ENCODE measurements around the gene PLA2G6.

PLA2G6 gene

GRCh38 chr22:38214302-38215056 is 32.8 kb upstream of the PLA2G6 start:
- peak; percentile 75 for DNase-seq

- no peak for DNase-seq
These were observed 32.3 kb upstream of the PLA2G6 start for GRCh38 chr22:38213990-38214301.

GRCh38 chr22:38213319-38213989 is 31.8 kb upstream of the PLA2G6 start:
- no peak for DNase-seq

DNA sequence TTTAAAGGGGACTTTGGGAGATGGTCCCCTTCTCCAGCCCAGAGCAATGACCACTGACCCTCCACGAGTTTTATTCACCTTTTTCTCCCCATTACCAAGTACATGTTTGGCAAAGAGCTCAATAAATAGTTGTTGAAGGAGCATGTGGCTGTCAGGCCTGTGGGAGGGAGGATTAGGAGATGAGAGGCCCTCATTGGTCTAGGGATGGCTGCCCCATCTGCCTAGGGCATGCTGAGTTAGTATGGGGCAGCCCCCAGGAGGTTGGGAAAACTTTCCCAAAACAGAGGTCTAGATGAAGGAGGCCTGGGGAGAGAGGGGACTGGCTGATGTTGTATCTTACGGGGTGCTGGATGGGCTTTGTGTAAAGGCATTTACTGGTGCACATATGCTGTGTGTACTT is 30.8 kb upstream of the PLA2G6 start:
- no peak for DNase-seq

DNA sequence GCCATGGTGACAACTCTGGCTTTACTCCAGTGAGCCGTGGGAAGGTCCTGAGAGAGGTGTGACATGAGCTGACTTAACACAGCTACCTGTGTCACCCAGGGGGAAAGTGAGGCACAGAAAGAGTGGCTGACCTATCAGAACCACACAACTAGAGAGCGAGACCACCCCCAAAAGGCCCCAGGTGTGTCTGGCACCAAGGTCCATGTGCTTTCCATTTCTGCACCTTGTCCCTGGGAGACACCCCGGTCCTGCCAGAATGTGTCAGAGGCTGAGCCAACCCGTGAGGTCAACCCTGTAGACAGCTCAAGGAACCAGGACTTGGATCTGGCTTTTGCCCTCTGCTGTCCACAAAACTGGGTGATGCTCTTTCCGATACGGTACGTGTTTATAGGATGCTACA is 29.9 kb upstream of the PLA2G6 start:
- no peak for DNase-seq

- DNase-seq, result no peak
These were observed 26.9 kb upstream of the PLA2G6 start for GRCh38 chr22:38208551-38208968.

- no peak for DNase-seq
These were observed 26.3 kb upstream of the PLA2G6 start for GRCh38 chr22:38207898-38208432.

GRCh38 chr22:38205261-38206128 is 23.9 kb upstream of the PLA2G6 start:
- DNase-seq, result no peak

DNA sequence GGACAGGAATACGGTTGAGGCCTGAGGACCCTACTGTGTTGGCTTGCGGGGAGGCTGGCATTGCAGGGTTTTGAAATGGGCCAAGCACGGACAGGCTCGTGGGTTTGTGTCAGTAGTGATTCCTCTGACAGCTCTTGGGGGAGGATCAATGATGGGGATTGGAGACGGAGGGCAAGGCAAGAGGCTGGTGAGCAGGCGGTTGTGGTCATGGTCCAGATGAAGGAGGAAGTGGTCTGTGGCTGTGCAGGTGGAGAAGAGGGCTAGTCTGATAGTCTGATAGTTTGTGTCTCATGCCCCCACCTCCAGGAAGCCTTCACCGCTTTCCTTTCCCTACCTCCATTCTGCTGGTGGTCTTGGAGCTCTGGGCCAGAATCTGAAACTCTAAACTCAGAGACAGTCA is 23.2 kb upstream of the PLA2G6 start:
- no peak for DNase-seq

GRCh38 chr22:38203855-38204514 is 22.4 kb upstream of the PLA2G6 start:
- no peak for DNase-seq

- peak; percentile 53 for DNase-seq
These were observed 21.6 kb upstream of the PLA2G6 start for GRCh38 chr22:38203090-38203810.

DNA sequence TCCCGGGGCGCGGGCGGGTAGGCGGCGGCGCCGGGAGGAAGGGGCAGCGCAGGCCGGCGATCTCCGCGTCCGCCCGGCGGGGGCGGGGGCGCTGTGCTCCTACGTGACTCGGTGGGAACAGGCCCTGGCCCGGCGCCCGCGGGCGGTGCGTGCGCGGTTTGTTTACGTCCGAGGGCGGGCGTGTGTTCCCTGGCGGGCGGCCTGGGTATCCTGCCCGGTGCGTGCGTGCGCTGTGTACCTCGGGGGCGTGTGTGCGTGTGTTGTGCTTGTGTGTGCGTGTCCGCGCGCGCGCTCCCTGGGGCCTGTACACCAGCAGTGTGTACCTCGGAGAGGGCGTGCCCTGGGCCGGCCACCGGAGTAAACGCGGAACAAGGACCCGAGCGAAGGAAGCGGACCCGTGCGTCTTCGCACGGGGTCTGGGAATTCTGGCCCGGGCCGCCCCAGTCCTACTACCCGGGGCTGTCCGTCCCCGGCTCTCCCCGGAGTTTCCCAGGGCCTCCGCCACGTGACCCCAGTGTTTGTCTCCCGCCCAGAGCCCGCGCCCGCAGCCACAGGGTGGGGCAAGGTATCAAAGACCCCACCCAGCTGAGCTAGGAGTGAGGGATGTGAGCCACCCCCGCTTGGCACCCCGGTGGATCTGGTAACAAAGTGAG is 20.9 kb upstream of the PLA2G6 start:
- peak; percentile 73 for DNase-seq

GRCh38 chr22:38201711-38202436 is 20.2 kb upstream of the PLA2G6 start, which contains the start of gene MAFF:
Gene MAFF, plus strand, starts transcription at chr22:38201994. Its CDS starts 11,860 bp downstream, at chr22:38213854.
- peak; percentile 97 for DNase-seq

- no peak for DNase-seq
These were observed 19.7 kb upstream of the PLA2G6 start for GRCh38 chr22:38201371-38201710.

- DNase-seq, result no peak
These were observed 18.4 kb upstream of the PLA2G6 start for GRCh38 chr22:38199826-38200559.

DNA sequence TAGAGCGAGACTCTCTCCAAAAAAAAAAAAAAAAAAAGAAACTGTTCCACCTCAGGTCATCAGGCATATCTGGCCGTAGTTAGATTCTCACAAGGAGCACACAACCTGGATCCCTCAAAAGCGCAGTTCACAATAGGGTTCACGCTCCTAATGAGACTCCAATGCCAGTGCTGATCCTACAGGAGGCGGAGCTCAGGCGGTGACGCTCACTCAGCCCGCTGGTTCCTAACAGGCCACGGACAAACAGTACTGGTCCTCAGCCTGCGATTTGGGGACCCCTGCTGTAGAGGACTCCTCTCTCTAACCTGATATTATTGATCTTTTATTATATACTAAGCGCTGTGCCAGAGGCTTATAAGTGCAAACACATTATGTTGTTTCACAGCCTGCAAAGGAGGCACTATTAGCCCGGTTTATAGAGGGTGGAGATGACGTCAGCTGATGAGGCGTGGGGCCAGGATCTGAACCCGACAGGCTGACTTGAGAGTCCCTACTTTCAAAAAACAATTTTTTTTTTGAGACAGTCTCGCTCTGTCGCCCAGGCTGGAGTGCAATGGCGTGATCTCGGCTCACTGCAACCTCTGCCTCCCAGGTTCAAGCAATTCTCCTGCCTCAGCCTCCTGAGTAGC is 15.3 kb upstream of the PLA2G6 start:
- no peak for DNase-seq

- no peak for DNase-seq
These were observed 11.9 kb upstream of the PLA2G6 start for GRCh38 chr22:38193580-38193979.

DNA sequence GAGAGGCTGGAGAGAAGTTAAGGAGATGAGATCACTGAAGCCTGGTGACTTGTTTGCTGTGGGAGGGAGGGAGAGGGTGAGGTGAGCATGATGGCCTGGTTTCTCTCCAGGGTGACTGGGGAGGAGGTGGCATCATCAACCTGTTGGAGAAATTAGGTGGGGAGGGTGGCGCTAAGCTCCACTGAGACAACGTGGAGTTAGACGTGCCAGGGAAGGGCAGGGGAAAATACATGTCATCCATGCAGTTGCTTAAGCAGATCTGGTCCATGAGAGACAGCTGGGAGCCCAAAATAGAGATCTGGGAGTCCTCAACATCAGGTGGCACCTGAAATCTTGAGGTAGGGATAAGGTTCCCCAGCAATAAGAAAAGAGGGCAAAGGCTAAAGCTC is 10.8 kb upstream of the PLA2G6 start:
- no peak for DNase-seq

- DNase-seq, result no peak
These were observed 10.3 kb upstream of the PLA2G6 start for GRCh38 chr22:38191731-38192474.
